Kidney epithelial cell (primary cell): ENCODE data around the gene MTA1. TPM values are rescaled to one million over a fixed set of nuclear protein-coding genes. Genes with fewer than 3 reads are reported as not detected.
A peak's percentile ranks its signal among the peaks of the same experiment; 100 is the strongest.

Experiments used
- DNase-seq: peaks from one replicate; pipeline ENCODE4 v3.0.0-alpha.2; 2010; ENCODE audit warnings: low read depth
- H3K27me3 ChIP-seq: 2 replicates; pipeline ENCODE4 v1.6.0; 2011; ENCODE audit warnings: low read length; ENCODE audit not compliant: control insufficient read depth, insufficient read depth
- H3K36me3 ChIP-seq: 2 replicates; pipeline ENCODE4 v1.5.1; 2011; ENCODE audit warnings: low read length; ENCODE audit not compliant: control insufficient read depth, insufficient read depth
- H3K4me3 ChIP-seq: 2 replicates; pipeline ENCODE4 v1.5.1; 2011; ENCODE audit warnings: low read depth, mild to moderate bottlenecking, control low read depth, low read length
- total RNA-seq: library from RNA; depleted of rRNA; stranded (reverse); fragments of >200 nt; gene quantifications from 2 replicates; pipeline ENCODE4 v1.2.3, GENCODE V29; 2015
- TF ChIP-seq, protein P1 (sequence below): IDR thresholded peaks from 2 replicates; pipeline ENCODE4 v1.5.1; 2011; ENCODE audit warnings: mild to moderate bottlenecking, moderate library complexity, low read length, control low read depth, inconsistent platforms; ENCODE audit not compliant: insufficient read depth, poor library complexity, severe bottlenecking

The MTA1 gene
- total RNA-seq, 1 donor from 2014 or later = 68.3 TPM

DNA sequence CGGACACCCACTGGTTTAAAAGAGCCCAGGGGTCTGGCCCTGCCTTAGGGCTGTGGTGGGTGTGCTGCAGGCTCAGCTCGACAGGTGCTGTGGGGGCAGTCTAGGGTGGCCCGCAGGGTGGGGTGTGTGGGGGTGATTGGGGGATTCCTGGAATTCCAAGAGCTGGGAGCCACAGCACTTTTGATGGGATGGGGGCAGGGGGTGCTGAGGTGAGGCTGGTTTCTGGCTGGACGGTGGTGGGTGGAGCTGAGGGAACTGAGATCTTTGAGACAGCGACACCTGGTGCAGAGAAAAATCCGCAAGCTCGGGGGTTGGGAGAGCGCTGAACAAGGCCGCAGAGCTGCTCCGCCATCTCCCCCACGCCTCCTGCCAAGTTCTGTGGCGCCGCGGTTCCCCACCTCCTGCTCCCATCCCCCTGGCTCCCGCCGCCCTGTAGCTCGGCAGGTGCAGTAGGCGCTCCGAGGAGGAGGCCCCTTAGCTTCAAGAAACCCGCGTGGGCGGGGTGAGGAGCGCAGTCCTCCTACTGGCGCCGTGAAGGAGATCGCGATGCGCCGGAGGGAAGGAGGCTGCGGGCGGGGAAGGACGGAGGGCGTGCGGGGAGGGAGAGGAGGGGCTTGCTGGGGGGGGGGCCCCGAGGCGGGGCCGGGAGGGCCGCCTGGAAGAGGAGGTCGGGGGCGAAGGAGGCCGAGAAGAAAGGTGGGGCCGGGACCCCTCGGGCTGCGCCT lies 70.1 kb downstream of the MTA1 start:
- peak; percentile 57 for DNase-seq
- Histone ChIP-seq H3K36me3 (no peaks in the 10 kb centered on the region), H3K4me3 (peak overlapping the region; percentile 67), H3K27me3 (peaks cover 26% of the 10 kb centered on the region)
- TF ChIP-seq, protein P1, sequence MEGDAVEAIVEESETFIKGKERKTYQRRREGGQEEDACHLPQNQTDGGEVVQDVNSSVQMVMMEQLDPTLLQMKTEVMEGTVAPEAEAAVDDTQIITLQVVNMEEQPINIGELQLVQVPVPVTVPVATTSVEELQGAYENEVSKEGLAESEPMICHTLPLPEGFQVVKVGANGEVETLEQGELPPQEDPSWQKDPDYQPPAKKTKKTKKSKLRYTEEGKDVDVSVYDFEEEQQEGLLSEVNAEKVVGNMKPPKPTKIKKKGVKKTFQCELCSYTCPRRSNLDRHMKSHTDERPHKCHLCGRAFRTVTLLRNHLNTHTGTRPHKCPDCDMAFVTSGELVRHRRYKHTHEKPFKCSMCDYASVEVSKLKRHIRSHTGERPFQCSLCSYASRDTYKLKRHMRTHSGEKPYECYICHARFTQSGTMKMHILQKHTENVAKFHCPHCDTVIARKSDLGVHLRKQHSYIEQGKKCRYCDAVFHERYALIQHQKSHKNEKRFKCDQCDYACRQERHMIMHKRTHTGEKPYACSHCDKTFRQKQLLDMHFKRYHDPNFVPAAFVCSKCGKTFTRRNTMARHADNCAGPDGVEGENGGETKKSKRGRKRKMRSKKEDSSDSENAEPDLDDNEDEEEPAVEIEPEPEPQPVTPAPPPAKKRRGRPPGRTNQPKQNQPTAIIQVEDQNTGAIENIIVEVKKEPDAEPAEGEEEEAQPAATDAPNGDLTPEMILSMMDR = peak; percentile 79

DNA sequence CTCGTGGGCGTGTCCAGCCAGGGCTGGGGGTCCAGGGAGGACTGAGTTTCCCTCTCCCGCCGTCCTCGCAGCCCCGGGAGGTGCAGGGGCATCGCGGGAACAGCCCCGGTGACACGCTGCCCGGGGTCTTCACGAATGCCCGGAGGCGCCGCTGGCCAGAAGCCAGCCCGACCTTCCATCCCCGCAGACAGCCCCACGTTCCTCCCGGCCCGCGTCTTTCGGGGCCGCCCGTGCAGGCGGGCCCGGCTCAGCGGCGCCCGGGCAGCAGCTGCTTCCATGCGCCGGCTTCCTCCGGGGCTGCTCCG lies 70.6 kb downstream of the MTA1 start:
- no peaks in the 10 kb centered on the region for H3K36me3 ChIP-seq
- no peak for DNase-seq
- peaks cover 26% of the 10 kb centered on the region for H3K27me3 ChIP-seq
- TF ChIP-seq, protein P1 = no peak
- peak overlapping the region; percentile 67 for H3K4me3 ChIP-seq

DNA sequence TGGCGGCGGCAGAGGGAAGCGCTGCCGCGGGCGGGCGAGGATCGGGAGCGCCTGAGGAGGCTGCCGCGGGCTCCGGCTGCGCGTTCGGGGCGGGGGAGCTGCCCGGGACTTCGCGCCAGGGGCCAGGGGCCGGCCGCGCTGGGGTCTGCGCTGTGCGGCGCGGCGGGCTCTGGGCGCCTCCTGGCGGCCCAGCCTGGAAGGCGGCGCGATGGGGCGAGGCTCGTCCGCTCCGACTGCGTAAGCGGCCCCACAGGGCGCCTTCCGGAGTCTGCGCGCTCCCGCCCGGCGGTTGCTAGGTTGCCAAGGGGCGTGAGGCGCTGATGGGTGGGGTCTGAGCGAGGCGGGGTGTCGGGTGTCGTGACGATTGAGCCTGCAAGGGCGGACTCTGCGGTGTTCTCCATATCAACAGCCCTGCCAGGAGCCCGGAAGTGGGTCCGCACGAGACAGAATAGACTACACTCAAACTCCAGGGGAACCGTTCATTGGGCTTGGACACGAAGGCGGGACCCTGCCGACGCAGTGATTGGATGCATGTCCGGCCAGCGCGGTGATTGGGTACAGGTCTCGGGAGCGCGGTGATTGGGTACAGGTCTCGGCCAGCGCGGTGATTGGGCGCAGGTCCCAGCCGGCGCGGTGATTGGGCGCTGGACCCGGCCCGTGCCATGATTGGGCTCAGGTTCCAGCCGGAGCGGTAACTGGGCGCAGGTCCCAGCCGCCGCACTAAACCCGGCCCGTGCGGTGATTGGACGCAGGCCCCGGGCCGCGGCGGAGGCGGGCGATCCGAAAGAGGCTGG lies 71.1 kb downstream of the MTA1 start, which contains the start of gene TEDC1:
Gene TEDC1 (plus strand): TSS at position 675 of the 794 bp plus-strand sequence. CDS start 130 bp downstream, outside the sequence.
- TF ChIP-seq, protein P1 = peak; percentile 38
- peak within 1 kb of the TSS; percentile 83 for H3K4me3 ChIP-seq
- peak; percentile 99 for DNase-seq
- H3K36me3 ChIP-seq = no peaks in the 10 kb centered on the region
- peaks cover 23% of the 10 kb centered on the region for H3K27me3 ChIP-seq

DNA sequence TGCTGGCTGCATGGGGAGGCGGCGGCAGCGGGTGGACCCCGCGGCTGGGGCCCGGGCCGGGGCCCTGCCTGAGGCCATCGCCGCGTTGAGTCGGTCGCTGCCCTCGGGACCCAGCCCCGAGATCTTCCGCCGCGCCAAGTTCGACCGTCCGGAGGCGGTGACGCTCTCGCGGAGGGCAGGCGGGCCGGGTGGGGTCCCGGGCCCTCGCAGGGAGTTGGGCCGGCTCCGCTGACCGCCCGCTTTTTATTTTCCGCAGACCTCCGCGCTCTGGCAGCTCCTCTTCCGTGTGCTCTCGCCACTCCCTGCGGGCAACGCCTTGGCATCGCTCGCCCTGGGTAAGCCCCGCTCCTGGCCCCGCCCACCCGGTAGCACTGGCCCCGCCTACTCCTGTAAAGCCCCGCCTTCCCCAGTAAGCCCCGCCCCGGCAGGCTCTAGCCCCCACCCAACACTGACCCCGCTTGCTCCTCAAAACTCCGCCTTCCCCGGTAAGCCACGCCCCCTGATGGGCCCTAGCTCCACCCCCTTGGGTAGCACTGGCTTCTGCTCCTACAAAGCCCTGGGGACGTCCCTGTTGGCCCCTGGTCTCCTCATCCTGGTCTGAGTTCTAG lies 71.8 kb downstream of the MTA1 start:
- H3K4me3 ChIP-seq = peak overlapping the region; percentile 83
- no peak for DNase-seq
- no peaks in the 10 kb centered on the region for H3K36me3 ChIP-seq
- peaks cover 17% of the 10 kb centered on the region for H3K27me3 ChIP-seq
- TF ChIP-seq, protein P1 = no peak

- TF ChIP-seq, protein P1 = no peak
- H3K27me3 ChIP-seq = peaks cover 8% of the 10 kb centered on the region
- no peaks in the 10 kb centered on the region for H3K36me3 ChIP-seq
- H3K4me3 ChIP-seq = peak overlapping the region; percentile 83
- DNase-seq = no peak
Observed at GRCh38 chr14:105492031-105492970, 72.7 kb downstream of the MTA1 start.
